HepG2 (cell line): ENCODE measurements around the gene STK32B.

Experiments used
- CTCF ChIP-seq: sonication (generic); formaldehyde crosslinking; IDR thresholded peaks from 2 replicates; pipeline ENCODE4 v1.5.0; 2020; ENCODE audit warnings: mild to moderate bottlenecking, missing genetic modification reagents, moderate library complexity
- JUN ChIP-seq: sonication (generic); formaldehyde crosslinking; IDR thresholded peaks from 2 replicates; pipeline ENCODE4 v1.4.0; 2020; ENCODE audit warnings: mild to moderate bottlenecking, missing genetic modification reagents
- TERF1 ChIP-seq: sonication (generic); formaldehyde crosslinking; IDR thresholded peaks from 2 replicates; pipeline ENCODE4 v1.8.0; 2022; ENCODE audit warnings: mild to moderate bottlenecking, missing genetic modification reagents, moderate library complexity
- U2AF2 ChIP-seq: fragments of 200-400 bp; formaldehyde crosslinking; IDR thresholded peaks from 2 replicates; pipeline ENCODE4 v1.6.1; 2017; ENCODE audit warnings: low read depth, mild to moderate bottlenecking, low read length
- ZBTB34 ChIP-seq: sonication (generic); formaldehyde crosslinking; IDR thresholded peaks from 2 replicates; pipeline ENCODE4 v1.8.0; 2022; ENCODE audit warnings: mild to moderate bottlenecking, missing genetic modification reagents
- TF ChIP-seq, protein P1 (sequence below): sonication (generic); formaldehyde crosslinking; IDR thresholded peaks from 2 replicates; pipeline ENCODE4 v1.8.0; 2022; ENCODE audit warnings: mild to moderate bottlenecking, missing genetic modification reagents; ENCODE audit not compliant: insufficient replicate concordance
- TF ChIP-seq, protein P2 (sequence below): sonication (generic); formaldehyde crosslinking; IDR thresholded peaks from 2 replicates; pipeline ENCODE4 v1.8.1; 2022; ENCODE audit warnings: mild to moderate bottlenecking, missing genetic modification reagents

- TF ChIP-seq CTCF (CRISPR knock-in tag) (no peak), JUN (CRISPR knock-in tag) (no peak), ZBTB34 (no peak), U2AF2 (no peak), TERF1 (no peak)
- TF ChIP-seq, protein P1, sequence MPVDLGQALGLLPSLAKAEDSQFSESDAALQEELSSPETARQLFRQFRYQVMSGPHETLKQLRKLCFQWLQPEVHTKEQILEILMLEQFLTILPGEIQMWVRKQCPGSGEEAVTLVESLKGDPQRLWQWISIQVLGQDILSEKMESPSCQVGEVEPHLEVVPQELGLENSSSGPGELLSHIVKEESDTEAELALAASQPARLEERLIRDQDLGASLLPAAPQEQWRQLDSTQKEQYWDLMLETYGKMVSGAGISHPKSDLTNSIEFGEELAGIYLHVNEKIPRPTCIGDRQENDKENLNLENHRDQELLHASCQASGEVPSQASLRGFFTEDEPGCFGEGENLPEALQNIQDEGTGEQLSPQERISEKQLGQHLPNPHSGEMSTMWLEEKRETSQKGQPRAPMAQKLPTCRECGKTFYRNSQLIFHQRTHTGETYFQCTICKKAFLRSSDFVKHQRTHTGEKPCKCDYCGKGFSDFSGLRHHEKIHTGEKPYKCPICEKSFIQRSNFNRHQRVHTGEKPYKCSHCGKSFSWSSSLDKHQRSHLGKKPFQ (CRISPR knock-in tag): no peak
- TF ChIP-seq, protein P2, sequence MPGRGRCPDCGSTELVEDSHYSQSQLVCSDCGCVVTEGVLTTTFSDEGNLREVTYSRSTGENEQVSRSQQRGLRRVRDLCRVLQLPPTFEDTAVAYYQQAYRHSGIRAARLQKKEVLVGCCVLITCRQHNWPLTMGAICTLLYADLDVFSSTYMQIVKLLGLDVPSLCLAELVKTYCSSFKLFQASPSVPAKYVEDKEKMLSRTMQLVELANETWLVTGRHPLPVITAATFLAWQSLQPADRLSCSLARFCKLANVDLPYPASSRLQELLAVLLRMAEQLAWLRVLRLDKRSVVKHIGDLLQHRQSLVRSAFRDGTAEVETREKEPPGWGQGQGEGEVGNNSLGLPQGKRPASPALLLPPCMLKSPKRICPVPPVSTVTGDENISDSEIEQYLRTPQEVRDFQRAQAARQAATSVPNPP (CRISPR knock-in tag): no peak
Measured at GRCh38 chr4:5188130-5188529, 136.8 kb downstream of the STK32B start.
